Left cardiac atrium (tissue), 4 donors: ENCODE data around the gene WBP4. TPM values are rescaled to one million over a fixed set of nuclear protein-coding genes. Genes with fewer than 3 reads are reported as not detected.
"Not testable (repeated sequence)": the region's sequence is repeated elsewhere in the genome, so short reads cannot be mapped to it uniquely, and the experiment has no call there.

ENCODE experiments used
- ATAC-seq, 2 donors: fragments of 200-7000 bp; cut with Tn5 transposase; one replicate each; pipeline ENCODE4 v1.9.1; 2020; ENCODE audit warnings: mild to moderate bottlenecking in 2 of 2, moderate library complexity in 2 of 2
- DNase-seq: peaks from one replicate; pipeline ENCODE4 v3.0.0-alpha.2; 2020
- intact Hi-C, 2 donors: fragments of 100-400 bp; cut with DNase I; formaldehyde crosslinking; loops; one replicate each; pipeline versions ENCODE4 v1.14.1 to v1.15.1; 2022 to 2023
- total RNA-seq, 2 donors: library from RNA; stranded (reverse); fragmentation: NEBNext Ultra II Directional; extraction: Animal tissue kit (Norgen Biotek cat#: 25700); gene quantifications; one replicate each; pipeline ENCODE4 v1.2.1, GENCODE V29; 2021
- donor health status: DM: no; HTN: yes; CAD: no.
- donor health status: DM: no; HTN: yes; CAD: no; lungs with severe emphysema.
- donor health status: DM: yes; HTN: yes; CAD: no.
- donor health status: Dilated cardiomyopathy.

Gene WBP4
- total RNA-seq, 2 donors from 2014 or later, result 14.3 to 15.8 TPM

GRCh38 chr13:41064493-41064892 lies 3.2 kb downstream of the WBP4 start:
- no peak for ATAC-seq
- intact Hi-C loops, result no loop called here
- DNase-seq, result no peak

GRCh38 chr13:41065078-41065477 lies 3.8 kb downstream of the WBP4 start:
- ATAC-seq, result no peak
- intact Hi-C loops, result no loop called here
- DNase-seq, result no peak

DNA sequence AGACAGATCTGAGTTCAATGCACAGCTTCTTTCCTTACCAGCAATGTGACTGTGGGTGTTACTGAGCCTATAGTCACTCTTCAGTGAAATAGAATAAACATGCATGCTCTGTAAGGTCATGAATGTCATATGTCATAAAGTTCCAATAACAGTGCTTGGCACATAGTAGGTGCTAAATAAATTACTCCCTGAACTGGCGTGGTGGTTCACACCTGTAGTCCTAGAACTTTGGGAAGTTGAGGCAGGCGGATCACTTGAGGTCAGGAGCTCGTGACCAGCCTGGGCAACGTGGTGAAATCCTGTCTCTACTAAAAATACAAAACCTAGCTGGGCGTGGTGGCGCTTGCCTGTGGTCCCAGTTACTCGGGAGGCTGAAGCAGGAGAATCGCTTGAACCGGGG lies 13.2 kb downstream of the WBP4 start:
- ATAC-seq (no peak), DNase-seq (no peak)
- intact Hi-C loops, result loop anchor here in 1 of 2 donors (2.0 to 10.0 kb wide), 2 partner anchors 50 to 146 kb away; no protein-coding TSS in a partner anchor

- DNase-seq (no peak), ATAC-seq (peak in 1 of 2 donors; percentile 47)
- intact Hi-C loops, result loop anchor here (2.0 to 10.0 kb wide), 3 partner anchors 50 to 147 kb away; no protein-coding TSS in a partner anchor
Measured at GRCh38 chr13:41075034-41075433, 13.7 kb downstream of the WBP4 start.

- intact Hi-C loops, result loop anchor here (2.0 to 10.0 kb wide), 3 partner anchors 49 to 147 kb away; no protein-coding TSS in a partner anchor
- no peak for ATAC-seq
- no peak for DNase-seq
Measured at GRCh38 chr13:41075485-41075884, 14.2 kb downstream of the WBP4 start.

DNA sequence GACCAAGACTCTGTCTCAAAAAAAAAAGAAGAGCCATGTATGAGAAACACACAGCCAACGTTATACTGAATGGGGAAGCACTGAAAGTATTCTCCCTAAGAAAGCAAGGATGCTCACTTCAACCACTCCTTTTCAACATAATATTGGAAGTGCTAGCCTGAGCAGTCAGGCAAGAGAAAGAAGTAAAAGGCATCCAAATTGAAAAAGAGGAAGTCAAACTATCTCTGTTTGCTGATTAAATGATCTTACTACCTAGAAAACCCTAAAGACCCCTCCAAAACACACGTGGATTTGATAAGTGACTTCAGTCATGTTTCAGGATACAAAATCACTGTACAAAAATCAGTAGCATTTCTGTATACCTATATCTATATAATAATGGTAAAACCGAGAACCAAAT lies 16.2 kb downstream of the WBP4 start:
- intact Hi-C loops, result loop anchor here (5.0 to 10.0 kb wide), 2 partner anchors 47 to 145 kb away; no protein-coding TSS in a partner anchor

GRCh38 chr13:41079725-41080124 lies 18.4 kb downstream of the WBP4 start:
- intact Hi-C loops, result loop anchor here (5.0 to 10.0 kb wide), 2 partner anchors 45 to 143 kb away; no protein-coding TSS in a partner anchor
- no peak for ATAC-seq
- DNase-seq, result no peak

More for the DNA sequence above, 16.2 kb downstream of the WBP4 start:
- no peak for ATAC-seq
- no peak for DNase-seq

DNA sequence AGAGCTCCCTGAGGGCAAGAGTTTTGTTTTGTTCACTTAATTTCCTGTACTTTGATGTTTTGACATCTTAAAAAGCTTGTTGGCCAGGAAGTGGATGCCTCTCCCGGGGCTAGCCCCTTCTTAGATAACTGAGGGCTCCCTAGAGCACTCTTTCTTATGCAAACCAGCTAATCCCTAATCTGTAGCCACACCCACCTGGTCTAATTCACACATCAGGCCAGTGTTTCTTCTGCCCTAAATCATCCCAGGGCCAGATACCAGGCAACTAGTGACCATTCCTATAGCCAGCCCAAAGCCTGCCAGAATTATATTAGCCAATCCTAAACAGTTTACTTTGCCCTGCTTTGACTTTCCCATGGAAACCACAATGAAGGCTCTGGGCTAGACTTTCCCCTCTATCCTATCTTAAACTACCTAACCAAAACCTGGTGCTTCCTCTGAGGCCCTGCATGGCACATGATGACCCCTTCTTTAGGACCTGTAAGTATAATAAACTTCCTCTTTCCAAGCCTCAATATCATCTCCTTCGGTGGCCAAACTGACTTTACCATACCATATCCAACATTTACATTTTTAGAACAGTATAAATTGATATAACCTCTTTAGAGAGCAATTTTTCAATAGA lies 24.8 kb downstream of the WBP4 start:
- no peak for DNase-seq
- no peak for ATAC-seq
- intact Hi-C loops, result no loop called here

DNA sequence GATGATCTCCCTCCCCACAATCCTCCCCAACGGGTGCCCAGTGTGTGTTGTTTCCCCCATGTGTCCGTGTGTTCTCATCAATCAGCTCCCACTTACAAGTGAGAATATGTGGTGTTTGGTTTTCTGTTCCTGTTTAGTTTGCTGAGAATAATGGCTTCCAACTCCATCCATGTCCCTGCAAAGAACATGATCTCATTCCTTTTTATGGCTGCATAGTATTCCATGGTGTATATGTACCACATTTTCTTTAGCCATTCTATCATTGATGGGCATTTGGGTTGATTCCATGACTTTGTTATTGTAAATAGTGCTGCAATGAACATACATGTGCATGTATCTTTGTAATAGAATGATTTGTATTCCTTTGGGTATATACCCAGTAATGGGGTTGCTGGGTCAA lies 34.4 kb downstream of the WBP4 start:
- ATAC-seq, intact Hi-C loops, DNase-seq: not testable (repeated sequence)

DNA sequence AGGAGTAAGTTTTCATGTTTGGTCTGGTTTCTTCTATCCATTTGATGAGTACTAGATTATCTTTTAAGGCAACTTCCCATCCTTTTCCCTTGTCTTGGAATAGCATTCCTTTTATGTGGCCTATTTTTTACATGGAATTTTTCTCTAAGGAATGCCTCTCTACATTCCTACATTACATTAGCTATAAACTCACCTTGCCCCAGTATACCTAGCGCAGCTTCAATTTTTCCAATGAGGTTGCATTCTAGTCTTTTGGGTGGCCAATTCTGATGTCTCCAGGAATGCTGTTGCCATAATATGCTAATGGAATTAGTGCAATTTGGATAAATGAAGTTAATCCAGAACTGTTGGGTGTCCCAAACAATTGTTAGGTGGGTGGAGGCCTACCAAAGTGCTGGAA lies 37.5 kb downstream of the WBP4 start:
- no peak for ATAC-seq
- no peak for DNase-seq
- intact Hi-C loops, result no loop called here

DNA sequence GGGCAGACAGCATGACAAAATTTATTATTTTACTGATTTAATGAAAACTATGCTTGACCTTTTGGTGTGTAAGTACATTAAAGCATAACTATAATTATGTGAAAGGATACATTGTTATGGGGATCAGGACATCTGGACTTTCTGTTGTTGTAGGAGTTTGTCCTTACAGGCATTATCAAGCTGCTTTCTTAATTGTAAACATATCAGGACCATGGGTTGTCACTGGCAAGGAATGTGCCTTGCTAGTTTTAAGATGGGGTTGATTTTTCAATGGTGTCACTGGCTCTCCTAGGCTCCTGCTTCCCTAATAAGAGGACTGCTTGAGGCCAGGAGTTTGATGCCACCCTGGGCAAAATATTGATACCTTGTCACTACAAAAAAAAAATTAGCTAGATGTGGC lies 38.7 kb downstream of the WBP4 start:
- DNase-seq (no peak), ATAC-seq (no peak)
- intact Hi-C loops, result no loop called here

- intact Hi-C loops, result no loop called here
- no peak for ATAC-seq
- DNase-seq, result no peak
Measured at GRCh38 chr13:41107104-41107571, 45.8 kb downstream of the WBP4 start.

DNA sequence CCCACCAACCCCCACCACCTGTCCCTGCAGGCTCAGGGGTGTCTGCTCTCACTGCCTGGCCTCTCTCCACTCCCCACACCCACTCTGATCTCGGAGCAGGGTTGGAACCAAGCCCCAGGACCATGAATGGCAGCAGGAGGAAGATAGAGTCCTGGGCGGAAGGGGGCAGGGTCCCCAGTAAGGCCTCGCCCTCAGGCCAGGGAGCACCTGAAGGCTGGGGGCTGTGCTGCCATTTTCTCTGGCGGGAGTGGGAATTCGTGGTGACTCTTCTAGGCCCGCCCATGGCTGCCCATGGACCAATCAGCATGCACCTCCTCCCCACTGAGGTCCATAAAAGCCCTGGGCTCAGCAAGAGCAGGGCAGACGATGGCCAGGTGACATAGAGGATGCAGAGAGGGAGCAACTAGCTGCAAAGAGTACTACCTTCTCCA lies 46.3 kb downstream of the WBP4 start:
- DNase-seq (no peak), ATAC-seq (no peak)
- intact Hi-C loops, result no loop called here

- DNase-seq, result no peak
- ATAC-seq, result no peak
- intact Hi-C loops, result no loop called here
Measured at GRCh38 chr13:41111454-41111853, 50.1 kb downstream of the WBP4 start.

DNA sequence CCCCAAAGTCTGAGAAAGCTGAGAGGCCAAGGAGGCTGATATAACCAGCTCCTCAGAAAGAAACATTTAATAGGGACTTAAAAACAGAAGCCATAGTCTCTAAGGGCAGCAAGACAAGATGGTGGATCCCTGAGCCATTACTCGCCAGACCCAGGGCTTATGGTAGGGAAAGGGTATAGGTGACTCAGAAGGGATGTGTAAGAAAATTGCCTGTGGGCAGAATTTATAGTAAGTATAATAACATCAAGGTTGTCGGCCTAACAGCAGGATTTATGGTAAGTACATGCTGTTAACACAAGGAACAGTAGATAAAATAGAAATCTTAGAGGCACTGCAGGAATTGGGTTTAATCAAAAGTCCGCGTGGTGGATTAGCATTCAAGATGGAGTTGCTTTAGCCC lies 56.6 kb downstream of the WBP4 start:
- intact Hi-C loops, result no loop called here
- ATAC-seq (no peak), DNase-seq (no peak)

DNA sequence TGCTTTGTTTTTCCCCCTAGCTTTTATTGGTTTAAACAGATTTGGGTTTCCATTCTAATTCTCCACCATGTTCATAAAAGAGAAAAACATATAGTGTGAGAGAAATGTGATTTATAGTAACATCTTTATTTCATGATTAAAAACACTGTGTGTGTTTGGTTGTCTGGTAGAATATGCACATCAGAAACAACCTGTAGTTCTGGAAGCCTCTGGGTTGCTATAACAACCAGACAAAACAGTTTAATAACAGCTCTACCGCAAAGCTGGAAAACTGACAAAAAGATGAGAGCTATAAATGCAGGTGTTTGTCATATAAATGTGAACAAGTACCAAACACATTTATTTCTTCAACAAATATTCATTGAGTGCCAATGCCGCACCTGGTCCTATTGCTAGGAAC lies 61.5 kb downstream of the WBP4 start:
- no peak for ATAC-seq
- intact Hi-C loops, result loop anchor here in 1 of 2 donors (10.0 kb wide), 1 partner anchor 48 kb away; no protein-coding TSS in a partner anchor
- DNase-seq, result no peak

DNA sequence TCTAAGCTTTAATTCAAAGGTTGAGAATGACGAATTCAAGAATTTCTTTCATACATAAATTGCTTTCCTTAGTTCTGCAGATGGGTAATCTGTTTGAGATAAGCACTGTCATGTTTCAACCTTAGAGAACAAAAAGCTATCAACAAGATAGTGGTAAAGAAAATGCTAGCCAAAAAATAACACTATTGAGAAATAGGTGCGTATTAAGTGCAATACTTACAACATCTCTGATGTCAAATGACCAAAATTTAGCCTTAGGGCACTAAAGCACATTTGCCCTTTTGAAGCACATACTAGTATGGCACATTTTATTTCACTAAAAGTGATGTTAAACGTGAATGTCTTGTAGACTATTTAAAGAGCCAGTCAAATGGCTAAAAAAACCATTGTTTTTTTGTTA lies 66.4 kb downstream of the WBP4 start:
- ATAC-seq (no peak), DNase-seq (no peak)
- intact Hi-C loops, result loop anchor here in 1 of 2 donors (10.0 kb wide), 1 partner anchor 53 kb away; no protein-coding TSS in a partner anchor

- no peak for ATAC-seq
- intact Hi-C loops, result loop anchor here in 1 of 2 donors (10.0 kb wide), 1 partner anchor 64 kb away; the partner anchor contains the start of gene KBTBD7
- no peak for DNase-seq
Measured at GRCh38 chr13:41130356-41130755, 69.0 kb downstream of the WBP4 start.

DNA sequence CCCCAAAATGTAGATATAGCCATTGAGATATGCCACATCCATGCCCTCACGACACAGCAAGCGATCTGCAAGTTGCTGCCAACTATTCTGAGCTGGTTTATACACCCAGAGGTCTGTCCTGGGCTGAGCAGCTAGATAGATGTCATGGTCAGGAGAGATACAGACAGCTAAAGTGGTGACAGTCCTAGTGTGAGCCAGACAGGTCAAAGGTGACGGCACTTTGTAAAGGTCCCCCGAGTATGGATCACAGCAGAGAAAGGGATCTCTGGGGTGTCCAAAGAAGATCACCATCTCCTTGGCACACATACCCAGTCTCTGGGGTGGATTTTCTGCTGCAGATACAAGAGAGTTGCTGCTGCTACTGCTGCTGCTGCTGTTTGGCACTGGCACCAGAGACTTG lies 69.9 kb downstream of the WBP4 start:
- ATAC-seq, DNase-seq: not testable (repeated sequence)
- intact Hi-C loops, result loop anchor here in 1 of 2 donors (10.0 kb wide), 1 partner anchor 64 kb away; the partner anchor contains the start of gene KBTBD7

- peak; percentile 36 to 48 for ATAC-seq
- DNase-seq, result peak; percentile 57
- intact Hi-C loops, result loop anchor here (2.0 to 10.0 kb wide), 2 partner anchors 63 kb away; partner anchors contain the start of gene KBTBD7 (in 2 of the 2)
Measured at GRCh38 chr13:41131660-41132511, 70.6 kb downstream of the WBP4 start.
